ENCODE measurements around the gene CTU2. TPM values are rescaled to one million over a fixed set of nuclear protein-coding genes. Genes with fewer than 3 reads are reported as not detected.

The CTU2 gene
- polyA plus RNA-seq, 1 donor from 2014 or later, result 26.3 TPM

GRCh38 chr16:88736496-88736895 lies 30.2 kb downstream of the CTU2 start:
- TF ChIP-seq RAD21 (conservative IDR thresholded peaks at IDR 0.05), result no peak
- TF ChIP-seq, protein P1, sequence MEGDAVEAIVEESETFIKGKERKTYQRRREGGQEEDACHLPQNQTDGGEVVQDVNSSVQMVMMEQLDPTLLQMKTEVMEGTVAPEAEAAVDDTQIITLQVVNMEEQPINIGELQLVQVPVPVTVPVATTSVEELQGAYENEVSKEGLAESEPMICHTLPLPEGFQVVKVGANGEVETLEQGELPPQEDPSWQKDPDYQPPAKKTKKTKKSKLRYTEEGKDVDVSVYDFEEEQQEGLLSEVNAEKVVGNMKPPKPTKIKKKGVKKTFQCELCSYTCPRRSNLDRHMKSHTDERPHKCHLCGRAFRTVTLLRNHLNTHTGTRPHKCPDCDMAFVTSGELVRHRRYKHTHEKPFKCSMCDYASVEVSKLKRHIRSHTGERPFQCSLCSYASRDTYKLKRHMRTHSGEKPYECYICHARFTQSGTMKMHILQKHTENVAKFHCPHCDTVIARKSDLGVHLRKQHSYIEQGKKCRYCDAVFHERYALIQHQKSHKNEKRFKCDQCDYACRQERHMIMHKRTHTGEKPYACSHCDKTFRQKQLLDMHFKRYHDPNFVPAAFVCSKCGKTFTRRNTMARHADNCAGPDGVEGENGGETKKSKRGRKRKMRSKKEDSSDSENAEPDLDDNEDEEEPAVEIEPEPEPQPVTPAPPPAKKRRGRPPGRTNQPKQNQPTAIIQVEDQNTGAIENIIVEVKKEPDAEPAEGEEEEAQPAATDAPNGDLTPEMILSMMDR (IDR thresholded peaks at IDR 0.05; ENCODE audit: poor library complexity, severe bottlenecking), result no peak
- TF ChIP-seq TAF1 (IDR thresholded peaks at IDR 0.05; ENCODE audit: low read depth), result no peak
- no peak for TF ChIP-seq MXI1 (conservative IDR thresholded peaks at IDR 0.05; ENCODE audit: poor library complexity, severe bottlenecking)
- no peak for TF ChIP-seq EZH2 (IDR thresholded peaks at IDR 0.05; ENCODE audit: borderline replicate concordance, insufficient read depth, low read length, poor library complexity, severe bottlenecking)
- no peak for TF ChIP-seq EP300 (conservative IDR thresholded peaks at IDR 0.05; ENCODE audit: poor library complexity, severe bottlenecking)
- no peak for TF ChIP-seq POLR2AphosphoS5 (IDR thresholded peaks at IDR 0.05)
- Histone ChIP-seq H3K9ac (ENCODE audit: low read length) (no peak overlapping the region), H3K4me3 (ENCODE audit: low read length) (no peak overlapping the region), H3K79me2 (replicated peaks; ENCODE audit: insufficient read depth, low read length) (no peaks in the 10 kb centered on the region), H4K20me1 (ENCODE audit: insufficient read depth) (no peaks in the 10 kb centered on the region), H3K27ac (ENCODE audit: low read length) (no peak overlapping the region), H3K4me2 (ENCODE audit: low read length) (no peak overlapping the region), H3K36me3 (ENCODE audit: insufficient read depth, low read length) (no peaks in the 10 kb centered on the region), H3K27me3 (ENCODE audit: insufficient read depth, low read depth, low read length) (no peaks in the 10 kb centered on the region), H3F3A (ENCODE audit: insufficient read depth, low read length, poor library complexity, severe bottlenecking) (no peaks in the 10 kb centered on the region), H2AFZ (ENCODE audit: low read depth, low read length) (no peak overlapping the region), H3K9me2 (ENCODE audit: insufficient read depth, low read length) (no peaks in the 10 kb centered on the region), H3K9me3 (ENCODE audit: low read length) (no peaks in the 10 kb centered on the region)

DNA sequence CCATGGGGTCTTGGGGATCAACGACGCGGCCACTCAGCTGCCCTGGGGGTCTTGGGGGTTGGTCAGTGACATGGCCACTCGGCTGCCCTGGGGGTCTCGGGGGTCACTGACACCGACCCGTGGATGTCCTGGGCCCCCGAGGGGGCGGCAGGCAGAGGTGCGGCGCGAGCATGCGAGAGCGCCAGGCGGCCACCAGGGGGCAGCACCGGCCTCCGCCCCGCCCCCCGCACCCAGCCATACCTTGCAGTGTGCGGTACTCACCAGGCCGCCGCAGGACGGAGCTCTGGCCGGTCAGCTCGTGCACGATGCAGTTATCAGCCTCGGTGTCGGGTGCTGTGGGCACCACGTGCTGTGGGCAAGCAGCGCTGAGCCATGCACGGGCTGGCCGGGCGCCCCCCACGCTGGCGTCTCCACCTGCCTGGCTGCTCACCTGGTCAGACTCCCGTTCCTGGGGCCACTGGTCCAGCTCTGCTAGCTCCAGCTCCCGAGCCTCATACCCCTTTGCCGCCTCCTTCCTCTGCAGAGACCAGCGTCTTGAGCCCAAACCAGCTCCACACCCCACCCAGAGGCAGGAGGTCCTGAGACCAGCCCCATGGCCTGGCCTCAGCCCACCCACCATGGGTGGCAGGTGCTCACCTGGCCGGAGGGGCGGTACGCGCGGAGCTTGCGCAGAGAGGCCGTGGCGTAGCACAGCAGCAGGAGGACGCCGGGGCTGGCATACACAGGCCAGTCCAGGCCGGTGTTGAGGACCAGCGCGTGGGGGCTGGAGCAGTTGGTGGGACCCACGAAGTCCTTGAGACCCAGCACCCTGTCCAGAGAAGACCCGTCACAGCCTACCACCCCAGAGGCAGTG lies 31.2 kb downstream of the CTU2 start:
- TF ChIP-seq POLR2AphosphoS5 (IDR thresholded peaks at IDR 0.05) (no peak), TAF1 (IDR thresholded peaks at IDR 0.05; ENCODE audit: low read depth) (no peak), RAD21 (conservative IDR thresholded peaks at IDR 0.05) (peak; percentile 82), EZH2 (IDR thresholded peaks at IDR 0.05; ENCODE audit: borderline replicate concordance, insufficient read depth, low read length, poor library complexity, severe bottlenecking) (no peak), SMC3 (conservative IDR thresholded peaks at IDR 0.05; ENCODE audit: poor library complexity) (peak; percentile 95), EP300 (conservative IDR thresholded peaks at IDR 0.05; ENCODE audit: poor library complexity, severe bottlenecking) (no peak), MXI1 (conservative IDR thresholded peaks at IDR 0.05; ENCODE audit: poor library complexity, severe bottlenecking) (peak; percentile 75), REST (IDR thresholded peaks at IDR 0.05; ENCODE audit: borderline replicate concordance) (no peak)
- TF ChIP-seq, protein P1 (IDR thresholded peaks at IDR 0.05; ENCODE audit: poor library complexity, severe bottlenecking), result peak; percentile 99
- Histone ChIP-seq H3K36me3 (ENCODE audit: insufficient read depth, low read length) (no peaks in the 10 kb centered on the region), H3K27me3 (ENCODE audit: insufficient read depth, low read depth, low read length) (no peaks in the 10 kb centered on the region), H3K4me3 (ENCODE audit: low read length) (peak overlapping the region; percentile 31), H3K9me2 (ENCODE audit: insufficient read depth, low read length) (no peaks in the 10 kb centered on the region), H2AFZ (ENCODE audit: low read depth, low read length) (no peak overlapping the region), H3K27ac (ENCODE audit: low read length) (no peak overlapping the region), H3K4me2 (ENCODE audit: low read length) (no peak overlapping the region), H3K79me2 (replicated peaks; ENCODE audit: insufficient read depth, low read length) (no peaks in the 10 kb centered on the region), H3F3A (ENCODE audit: insufficient read depth, low read length, poor library complexity, severe bottlenecking) (no peaks in the 10 kb centered on the region), H3K9ac (ENCODE audit: low read length) (no peak overlapping the region), H3K9me3 (ENCODE audit: low read length) (no peaks in the 10 kb centered on the region), H4K20me1 (ENCODE audit: insufficient read depth) (no peaks in the 10 kb centered on the region)

Measured in neural cell (in vitro differentiated cells).